Tibial nerve (tissue), 4 donors: ENCODE results near the gene ERV3-1.
"Not testable (repeated sequence)": the region's sequence is repeated elsewhere in the genome, so short reads cannot be mapped to it uniquely, and the experiment has no call there.

Source experiments
- EP300 ChIP-seq, 2 donors: sonication (generic); formaldehyde crosslinking; IDR thresholded peaks; one replicate each; pipeline ENCODE4 v1.6.1; 2017; ENCODE audit warnings: antibody characterized with exemption in 2 of 2, mild to moderate bottlenecking in 1 of 2
- POLR2A ChIP-seq, 2 donors: fragments of 450-650 bp; IDR thresholded peaks; one replicate each; pipeline ENCODE4 v1.6.1; 2017; ENCODE audit warnings: antibody characterized with exemption in 2 of 2, mild to moderate bottlenecking in 2 of 2, moderate library complexity in 2 of 2
- TF ChIP-seq, protein P1 (sequence below), 5 experiments: fragments of 200-600 bp in 3 of 5; fragments of 450-650 bp in 2 of 5; sonication (generic) in 3 of 5; IDR thresholded peaks; one replicate each; pipeline ENCODE4 v1.5.1; 2016 to 2019; ENCODE audit warnings: antibody characterized with exemption in 5 of 5, mild to moderate bottlenecking in 3 of 5, moderate library complexity in 2 of 5

DNA sequence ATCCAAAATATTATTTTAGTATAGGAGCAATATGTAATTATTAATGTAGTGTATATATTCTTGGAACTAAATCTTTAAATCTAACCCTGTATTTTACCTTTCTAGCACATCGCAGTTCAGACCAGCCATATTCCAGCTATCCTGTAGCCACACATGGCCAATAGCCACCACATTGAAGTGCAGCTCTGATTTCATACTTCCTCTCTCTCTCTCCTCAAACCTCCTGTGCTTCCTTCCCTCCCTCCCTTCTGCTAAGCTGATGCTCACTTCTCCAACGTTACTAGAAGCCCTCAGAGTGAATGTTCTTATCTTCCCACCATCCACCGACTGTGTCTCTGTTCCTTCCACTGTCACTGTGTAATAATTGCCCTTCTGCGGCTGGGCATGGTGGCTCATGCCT, 549 bp upstream of the ERV3-1 start:
- TF ChIP-seq, protein P1, sequence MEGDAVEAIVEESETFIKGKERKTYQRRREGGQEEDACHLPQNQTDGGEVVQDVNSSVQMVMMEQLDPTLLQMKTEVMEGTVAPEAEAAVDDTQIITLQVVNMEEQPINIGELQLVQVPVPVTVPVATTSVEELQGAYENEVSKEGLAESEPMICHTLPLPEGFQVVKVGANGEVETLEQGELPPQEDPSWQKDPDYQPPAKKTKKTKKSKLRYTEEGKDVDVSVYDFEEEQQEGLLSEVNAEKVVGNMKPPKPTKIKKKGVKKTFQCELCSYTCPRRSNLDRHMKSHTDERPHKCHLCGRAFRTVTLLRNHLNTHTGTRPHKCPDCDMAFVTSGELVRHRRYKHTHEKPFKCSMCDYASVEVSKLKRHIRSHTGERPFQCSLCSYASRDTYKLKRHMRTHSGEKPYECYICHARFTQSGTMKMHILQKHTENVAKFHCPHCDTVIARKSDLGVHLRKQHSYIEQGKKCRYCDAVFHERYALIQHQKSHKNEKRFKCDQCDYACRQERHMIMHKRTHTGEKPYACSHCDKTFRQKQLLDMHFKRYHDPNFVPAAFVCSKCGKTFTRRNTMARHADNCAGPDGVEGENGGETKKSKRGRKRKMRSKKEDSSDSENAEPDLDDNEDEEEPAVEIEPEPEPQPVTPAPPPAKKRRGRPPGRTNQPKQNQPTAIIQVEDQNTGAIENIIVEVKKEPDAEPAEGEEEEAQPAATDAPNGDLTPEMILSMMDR (IDR thresholded peaks at IDR 0.05), result not testable (repeated sequence)
- not testable (repeated sequence) for TF ChIP-seq POLR2A, EP300 (IDR thresholded peaks at IDR 0.05)
